Smooth muscle cell (in vitro differentiated cells): Measurements from ENCODE around the gene SPINK9. TPM values are rescaled to one million over a fixed set of nuclear protein-coding genes. Genes with fewer than 3 reads are reported as not detected.

Experiments used
- DNase-seq: peaks from one replicate; lab custom pipeline; 2025; ENCODE audit not compliant: unreplicated experiment; lab: John Stamatoyannopoulos, UW
- H2AFZ ChIP-seq: fragments of 200-600 bp; sonication (generic); 2 replicates; pipeline ENCODE4 v1.6.0; 2016; ENCODE audit warnings: antibody characterized with exemption, low read depth, mild to moderate bottlenecking
- H3F3A ChIP-seq: fragments of 200-600 bp; sonication (generic); 2 replicates; pipeline ENCODE4 v1.6.0; 2017; ENCODE audit warnings: antibody characterized with exemption, low read depth
- H3K27ac ChIP-seq: fragments of 200-600 bp; sonication (generic); 2 replicates; pipeline ENCODE4 v1.5.1; 2016; ENCODE audit warnings: low read depth, mild to moderate bottlenecking
- H3K27me3 ChIP-seq: fragments of 200-600 bp; sonication (generic); 2 replicates; pipeline ENCODE4 v1.6.1; 2016; ENCODE audit warnings: low read depth, mild to moderate bottlenecking
- H3K36me3 ChIP-seq: fragments of 200-600 bp; sonication (generic); 2 replicates; pipeline ENCODE4 v1.5.1; 2016; ENCODE audit warnings: low read depth
- H3K4me1 ChIP-seq: fragments of 200-600 bp; sonication (generic); 2 replicates; pipeline ENCODE4 v1.5.1; 2016; ENCODE audit warnings: low read depth
- H3K4me2 ChIP-seq: fragments of 200-600 bp; sonication (generic); 2 replicates; pipeline ENCODE4 v1.6.0; 2016; ENCODE audit warnings: mild to moderate bottlenecking
- H3K4me3 ChIP-seq: fragments of 200-600 bp; sonication (generic); 2 replicates; pipeline ENCODE4 v1.5.1; 2016; ENCODE audit warnings: mild to moderate bottlenecking
- H3K79me2 ChIP-seq: fragments of 200-600 bp; sonication (generic); 2 replicates; pipeline ENCODE4 v1.6.0; 2016; ENCODE audit warnings: low read depth, mild to moderate bottlenecking
- H3K9ac ChIP-seq: fragments of 200-600 bp; sonication (generic); 2 replicates; pipeline ENCODE4 v1.6.0; 2016; ENCODE audit warnings: low read depth
- H3K9me3 ChIP-seq: fragments of 200-600 bp; sonication (generic); replicated peaks from 2 replicates; pipeline ENCODE4 v1.5.1; 2016; ENCODE audit warnings: low read depth
- H4K20me1 ChIP-seq: fragments of 200-600 bp; sonication (generic); 2 replicates; pipeline ENCODE4 v1.6.0; 2016; ENCODE audit warnings: low read depth
- CTCF ChIP-seq: fragments of 200-600 bp; sonication (generic); IDR thresholded peaks from 2 replicates; pipeline ENCODE4 v1.5.1; 2017; ENCODE audit warnings: borderline replicate concordance, mild to moderate bottlenecking, antibody characterized with exemption; ENCODE audit not compliant: insufficient read depth, poor library complexity, severe bottlenecking
- WGBS: methylation state at CpG from one replicate; pipeline ENCODE4 v1.1.7; 2016; ENCODE audit warnings: low lambda C conversion rate; 5-methylcytosine and 5-hydroxymethylcytosine counted together
- polyA plus RNA-seq: library from polyadenylated mRNA; unstranded; fragments of >200 nt; fragmentation: Nextera tagmentation; extraction: Ambion mirVana; gene quantifications from 2 replicates; pipeline ENCODE4 v1.2.1, GENCODE V29; 2016
- total RNA-seq: library from RNA; depleted of rRNA; stranded (reverse); fragments of >200 nt; gene quantifications from 2 replicates; pipeline ENCODE4 v1.2.3, GENCODE V29; 2014

SPINK9 gene
- 4.0 and 5.3 TPM in 2 replicates for total RNA-seq
- polyA plus RNA-seq, result 4.2 and 5.9 TPM in 2 replicates

- H3K36me3 ChIP-seq, result no peaks in the 10 kb centered on the region
- no peak within 1 kb of the TSS for H2AFZ ChIP-seq
- H3K9me3 ChIP-seq, result no peaks in the 10 kb centered on the region
- peak within 1 kb of the TSS; percentile 48 for H3K27ac ChIP-seq
- H3F3A ChIP-seq, result no peaks in the 10 kb centered on the region
- no peak within 1 kb of the TSS for H3K4me3 ChIP-seq
- no peaks in the 10 kb centered on the region for H4K20me1 ChIP-seq
- H3K27me3 ChIP-seq, result no peaks in the 10 kb centered on the region
- H3K79me2 ChIP-seq, result no peaks in the 10 kb centered on the region
- H3K4me2 ChIP-seq, result no peak within 1 kb of the TSS
- 80% methylated on average over 3 of the region's 3 CpGs for WGBS
- no peak for DNase-seq
- H3K9ac ChIP-seq, result no peak within 1 kb of the TSS
- no peak for TF ChIP-seq CTCF
- H3K4me1 ChIP-seq, result no peaks in the 10 kb centered on the region
Measured at GRCh38 chr5:148335259-148335658, at the start of gene SPINK9. TSS of gene SPINK9 (plus strand) at chr5:148335559. CDS start at chr5:148335614, 55 bp downstream.

GRCh38 chr5:148290271-148291195 is 44.8 kb upstream of the SPINK9 start:
- no peak overlapping the region for H3K9ac ChIP-seq
- H3K27ac ChIP-seq, result no peak overlapping the region
- H3K79me2 ChIP-seq, result no peaks in the 10 kb centered on the region
- no peaks in the 10 kb centered on the region for H3K27me3 ChIP-seq
- H3K4me1 ChIP-seq, result no peaks in the 10 kb centered on the region
- no peaks in the 10 kb centered on the region for H3K36me3 ChIP-seq
- H4K20me1 ChIP-seq, result no peaks in the 10 kb centered on the region
- no peaks in the 10 kb centered on the region for H3K9me3 ChIP-seq
- no peaks in the 10 kb centered on the region for H3F3A ChIP-seq
- WGBS, result 45% methylated on average over 6 of the region's 6 CpGs
- no peak for DNase-seq
- H3K4me3 ChIP-seq, result no peak overlapping the region
- H3K4me2 ChIP-seq, result no peak overlapping the region
- H2AFZ ChIP-seq, result no peak overlapping the region
- peak; percentile 38 for TF ChIP-seq CTCF

- Histone ChIP-seq H3K9me3 (no peaks in the 10 kb centered on the region), H3K4me2 (no peak overlapping the region), H3F3A (no peaks in the 10 kb centered on the region), H3K36me3 (no peaks in the 10 kb centered on the region), H3K9ac (no peak overlapping the region), H3K4me3 (no peak overlapping the region), H4K20me1 (no peaks in the 10 kb centered on the region), H3K27me3 (no peaks in the 10 kb centered on the region), H3K79me2 (no peaks in the 10 kb centered on the region), H2AFZ (no peak overlapping the region), H3K4me1 (no peaks in the 10 kb centered on the region), H3K27ac (no peak overlapping the region)
- TF ChIP-seq CTCF, result no peak
- 56% methylated on average over 4 of the region's 4 CpGs for WGBS
- DNase-seq, result no peak
Measured at GRCh38 chr5:148297731-148298130, 37.6 kb upstream of the SPINK9 start.
